ENCODE data around the gene ALS2CL. TPM values are rescaled to one million over a fixed set of nuclear protein-coding genes. Genes with fewer than 3 reads are reported as not detected.
"Not testable (repeated sequence)": the region's sequence is repeated elsewhere in the genome, so short reads cannot be mapped to it uniquely, and the experiment has no call there.

Gene ALS2CL
- total RNA-seq, 1 donor from 2014 or later: 6.2 TPM

GRCh38 chr3:46708401-46709156 lies 15.1 kb upstream of the ALS2CL start:
- TF ChIP-seq, protein P1, sequence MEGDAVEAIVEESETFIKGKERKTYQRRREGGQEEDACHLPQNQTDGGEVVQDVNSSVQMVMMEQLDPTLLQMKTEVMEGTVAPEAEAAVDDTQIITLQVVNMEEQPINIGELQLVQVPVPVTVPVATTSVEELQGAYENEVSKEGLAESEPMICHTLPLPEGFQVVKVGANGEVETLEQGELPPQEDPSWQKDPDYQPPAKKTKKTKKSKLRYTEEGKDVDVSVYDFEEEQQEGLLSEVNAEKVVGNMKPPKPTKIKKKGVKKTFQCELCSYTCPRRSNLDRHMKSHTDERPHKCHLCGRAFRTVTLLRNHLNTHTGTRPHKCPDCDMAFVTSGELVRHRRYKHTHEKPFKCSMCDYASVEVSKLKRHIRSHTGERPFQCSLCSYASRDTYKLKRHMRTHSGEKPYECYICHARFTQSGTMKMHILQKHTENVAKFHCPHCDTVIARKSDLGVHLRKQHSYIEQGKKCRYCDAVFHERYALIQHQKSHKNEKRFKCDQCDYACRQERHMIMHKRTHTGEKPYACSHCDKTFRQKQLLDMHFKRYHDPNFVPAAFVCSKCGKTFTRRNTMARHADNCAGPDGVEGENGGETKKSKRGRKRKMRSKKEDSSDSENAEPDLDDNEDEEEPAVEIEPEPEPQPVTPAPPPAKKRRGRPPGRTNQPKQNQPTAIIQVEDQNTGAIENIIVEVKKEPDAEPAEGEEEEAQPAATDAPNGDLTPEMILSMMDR (IDR thresholded peaks at IDR 0.05; ENCODE audit: unreplicated experiment): no peak

DNA sequence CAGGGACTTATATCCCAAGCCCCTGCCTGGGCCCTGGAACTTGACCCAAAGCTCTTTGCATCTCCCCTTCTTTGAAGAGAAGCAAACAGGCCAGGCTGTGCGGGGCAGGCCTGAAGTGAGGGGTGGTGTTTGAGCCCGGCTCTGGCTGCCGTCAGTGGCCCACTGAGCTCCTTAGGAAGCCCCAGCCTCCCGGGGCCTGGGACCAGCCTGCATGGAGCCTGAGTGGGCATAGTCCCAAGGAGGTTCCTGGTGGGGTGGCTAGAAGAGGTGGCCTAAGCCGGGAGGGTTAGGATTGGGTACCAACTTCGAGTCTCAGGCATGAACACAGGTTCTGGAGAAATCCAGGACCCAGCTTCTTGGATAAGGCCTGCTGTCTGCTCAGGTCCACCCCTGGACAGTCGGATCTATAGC lies 14.1 kb upstream of the ALS2CL start:
- no peaks in the 10 kb centered on the region for H3K9me3 Mint-ChIP-seq
- no peak overlapping the region for H3K27ac Mint-ChIP-seq
- no peaks in the 10 kb centered on the region for H3K36me3 Mint-ChIP-seq
- DNase-seq (ENCODE audit: low spot score in 2 of 2, unreplicated experiment in 2 of 2): peak in 1 of 2 experiments; percentile 10
- H3K4me3 Mint-ChIP-seq: no peak overlapping the region
- TF ChIP-seq, protein P1 (IDR thresholded peaks at IDR 0.05; ENCODE audit: unreplicated experiment): no peak
- H3K27me3 Mint-ChIP-seq (ENCODE audit: low read depth): peaks cover 13% of the 10 kb centered on the region
- H3K4me1 Mint-ChIP-seq: peaks cover 6% of the 10 kb centered on the region

More at GRCh38 chr3:46708401-46709156, 15.1 kb upstream of the ALS2CL start:
- Mint-ChIP-seq H3K9me3 (no peaks in the 10 kb centered on the region), H3K4me1 (peaks cover 6% of the 10 kb centered on the region), H3K27ac (no peak overlapping the region), H3K4me3 (no peak overlapping the region), H3K36me3 (no peaks in the 10 kb centered on the region), H3K27me3 (ENCODE audit: low read depth) (peaks cover 6% of the 10 kb centered on the region)
- peak in 1 of 2 experiments; percentile 9 for DNase-seq (ENCODE audit: low spot score in 2 of 2, unreplicated experiment in 2 of 2)

DNA sequence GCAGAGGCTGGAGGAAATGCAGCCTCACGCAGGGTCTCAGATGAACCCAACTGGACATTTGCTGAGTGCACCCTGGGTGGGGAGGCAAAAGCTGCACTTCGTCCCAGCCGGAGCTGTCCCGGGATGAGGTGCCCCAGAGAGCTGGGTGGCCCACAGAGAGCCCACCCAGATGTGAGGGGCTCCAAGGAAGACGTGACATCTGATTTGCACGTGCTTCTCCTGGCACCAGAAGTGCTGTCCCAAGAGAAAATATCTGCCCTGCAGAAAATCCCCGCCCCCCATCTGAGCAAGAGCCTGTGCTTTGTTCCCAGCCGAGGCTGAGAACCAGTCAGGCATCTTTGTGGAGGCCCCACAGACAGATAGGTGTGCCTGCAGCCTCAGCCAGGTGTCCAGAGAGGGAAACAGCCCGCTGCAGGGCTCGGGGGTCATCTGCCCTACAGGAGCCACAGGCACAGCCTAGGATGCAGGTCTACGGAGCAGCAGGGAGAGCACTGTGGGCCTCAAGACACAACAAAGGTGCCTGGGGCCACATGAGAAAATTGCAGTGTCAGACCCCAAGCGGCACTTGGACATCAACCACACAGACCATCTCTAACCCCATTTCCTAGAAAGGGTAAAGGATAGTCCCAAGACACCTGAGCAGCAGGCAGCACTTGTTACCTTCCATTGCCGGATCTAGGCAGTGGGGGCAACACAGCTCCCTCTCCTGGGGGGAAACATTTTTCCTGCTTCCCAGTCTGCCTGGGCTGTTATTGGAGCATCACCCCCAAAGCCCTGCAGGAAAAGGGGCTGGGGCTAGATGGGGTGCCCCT lies 13.5 kb upstream of the ALS2CL start:
- H3K9me3 Mint-ChIP-seq: no peaks in the 10 kb centered on the region
- H3K27me3 Mint-ChIP-seq (ENCODE audit: low read depth): peaks cover 19% of the 10 kb centered on the region
- H3K27ac Mint-ChIP-seq: no peak overlapping the region

DNA sequence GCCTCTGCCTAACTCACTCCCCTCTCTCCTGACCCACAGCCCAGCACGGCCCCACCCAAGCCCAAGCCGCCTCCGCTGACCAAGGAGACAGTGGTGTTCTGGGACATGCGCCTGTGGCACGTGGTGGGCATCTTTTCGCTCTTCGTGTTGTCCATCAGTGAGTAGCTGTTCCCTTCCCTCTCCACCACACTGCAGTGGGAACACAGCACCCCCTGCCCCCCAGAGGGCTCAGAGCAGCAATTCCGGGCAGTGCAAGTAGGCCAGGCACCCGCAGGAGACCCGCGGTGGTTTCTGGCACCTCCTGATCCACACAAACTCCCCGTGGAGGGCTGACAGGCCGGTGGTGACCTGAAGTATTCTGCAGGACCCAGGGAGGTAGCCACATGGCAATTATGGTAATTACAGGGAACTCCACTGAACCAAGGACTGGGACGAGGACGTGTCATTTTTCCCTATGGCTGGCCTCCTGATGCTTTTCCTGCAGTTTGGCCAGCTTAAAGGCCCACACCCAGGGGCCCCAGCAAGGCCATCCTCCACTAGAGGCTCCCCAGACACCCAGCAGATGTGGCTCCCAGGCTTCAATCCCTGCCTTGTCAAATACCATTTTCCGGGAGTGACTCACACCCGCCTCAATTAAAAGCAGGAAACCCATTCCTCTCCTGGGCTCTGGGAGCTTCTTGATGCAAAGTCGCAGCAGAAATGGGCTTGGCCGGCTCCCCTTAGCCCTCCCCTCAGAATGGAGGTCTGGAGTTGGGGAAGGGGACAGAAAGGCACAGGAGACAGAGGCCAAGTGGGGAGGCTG lies 12.5 kb upstream of the ALS2CL start:
- Mint-ChIP-seq H3K9me3 (no peaks in the 10 kb centered on the region), H3K27me3 (ENCODE audit: low read depth) (peaks cover 24% of the 10 kb centered on the region), H3K4me1 (peaks cover 16% of the 10 kb centered on the region), H3K4me3 (no peak overlapping the region), H3K27ac (peak overlapping the region; percentile 47), H3K36me3 (no peaks in the 10 kb centered on the region)
- DNase-seq (ENCODE audit: low spot score in 2 of 2, unreplicated experiment in 2 of 2): no peak
- TF ChIP-seq, protein P1 (IDR thresholded peaks at IDR 0.05; ENCODE audit: unreplicated experiment): no peak

More for the DNA sequence above, 13.5 kb upstream of the ALS2CL start:
- Mint-ChIP-seq H3K36me3 (no peaks in the 10 kb centered on the region), H3K4me3 (no peak overlapping the region), H3K4me1 (peaks cover 11% of the 10 kb centered on the region)
- peak in 1 of 2 experiments; percentile 13 for DNase-seq (ENCODE audit: low spot score in 2 of 2, unreplicated experiment in 2 of 2)
- TF ChIP-seq, protein P1 (IDR thresholded peaks at IDR 0.05; ENCODE audit: unreplicated experiment): no peak

DNA sequence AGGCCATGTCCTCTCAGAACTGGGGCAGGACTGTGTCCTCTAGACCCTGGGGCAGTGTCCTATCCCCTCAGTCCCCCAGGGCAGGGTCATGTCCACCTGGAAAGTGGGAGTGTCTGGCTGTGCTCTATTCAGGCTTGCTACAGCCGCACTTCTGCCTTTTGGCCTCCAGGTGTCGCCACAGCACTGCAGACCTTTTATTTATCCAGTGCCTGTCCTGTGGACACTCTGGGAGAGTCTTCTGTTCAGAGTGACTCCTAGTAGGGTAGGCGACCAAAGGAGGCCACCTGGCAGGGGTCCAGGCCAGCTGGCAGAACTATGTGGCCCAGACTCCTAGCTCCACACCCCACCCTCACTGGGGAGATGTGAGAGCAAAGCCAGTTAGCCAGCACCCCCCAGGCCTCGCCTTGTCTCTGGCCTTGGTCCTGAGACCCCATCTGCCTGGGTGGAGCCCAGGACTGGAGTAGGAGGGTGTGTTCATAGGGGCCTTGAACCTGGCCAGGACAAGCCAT lies 11.6 kb upstream of the ALS2CL start:
- no peaks in the 10 kb centered on the region for H3K36me3 Mint-ChIP-seq
- H3K4me3 Mint-ChIP-seq: no peak overlapping the region
- H3K27ac Mint-ChIP-seq: no peak overlapping the region
- peaks cover 24% of the 10 kb centered on the region for H3K27me3 Mint-ChIP-seq (ENCODE audit: low read depth)
- TF ChIP-seq, protein P1 (IDR thresholded peaks at IDR 0.05; ENCODE audit: unreplicated experiment): peak; percentile 86
- DNase-seq (ENCODE audit: low spot score in 2 of 2, unreplicated experiment in 2 of 2): peak in 1 of 2 experiments; percentile 80
- peaks cover 24% of the 10 kb centered on the region for H3K4me1 Mint-ChIP-seq
- H3K9me3 Mint-ChIP-seq: no peaks in the 10 kb centered on the region

DNA sequence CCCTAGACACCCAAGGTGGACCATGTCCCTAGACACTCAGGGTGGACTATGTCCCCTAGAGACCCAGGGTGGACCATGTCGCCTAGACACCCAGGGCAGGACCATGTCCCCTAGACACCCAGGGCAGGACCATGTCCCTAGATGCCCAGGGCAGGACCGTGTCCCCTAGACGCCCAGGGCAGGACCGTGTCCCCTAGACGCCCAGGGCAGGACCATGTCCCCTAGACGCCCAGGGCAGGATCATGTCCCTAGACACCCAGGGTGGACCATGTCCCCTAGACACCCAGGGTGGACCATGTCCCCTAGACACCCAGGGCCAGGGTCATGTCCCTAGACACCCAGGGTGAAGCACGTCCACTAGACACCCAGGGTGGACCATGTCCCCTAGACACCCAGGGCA lies 10.9 kb upstream of the ALS2CL start:
- H3K27me3 Mint-ChIP-seq (ENCODE audit: low read depth): peaks cover 24% of the 10 kb centered on the region
- H3K27ac Mint-ChIP-seq; DNase-seq (ENCODE audit: low spot score in 2 of 2, unreplicated experiment in 2 of 2); H3K4me3 Mint-ChIP-seq; H3K36me3 Mint-ChIP-seq; H3K9me3 Mint-ChIP-seq: not testable (repeated sequence)
- peaks cover 31% of the 10 kb centered on the region for H3K4me1 Mint-ChIP-seq

Measured in mesothelial cell of epicardium (in vitro differentiated cells).